Measurements from ENCODE around the gene MRPL4. TPM values are rescaled to one million over a fixed set of nuclear protein-coding genes. Genes with fewer than 3 reads are reported as not detected.
A peak's percentile ranks its signal among the peaks of the same experiment; 100 is the strongest.

The MRPL4 gene
- total RNA-seq, 1 experiment from 2014 or later = 99.3 TPM

DNA sequence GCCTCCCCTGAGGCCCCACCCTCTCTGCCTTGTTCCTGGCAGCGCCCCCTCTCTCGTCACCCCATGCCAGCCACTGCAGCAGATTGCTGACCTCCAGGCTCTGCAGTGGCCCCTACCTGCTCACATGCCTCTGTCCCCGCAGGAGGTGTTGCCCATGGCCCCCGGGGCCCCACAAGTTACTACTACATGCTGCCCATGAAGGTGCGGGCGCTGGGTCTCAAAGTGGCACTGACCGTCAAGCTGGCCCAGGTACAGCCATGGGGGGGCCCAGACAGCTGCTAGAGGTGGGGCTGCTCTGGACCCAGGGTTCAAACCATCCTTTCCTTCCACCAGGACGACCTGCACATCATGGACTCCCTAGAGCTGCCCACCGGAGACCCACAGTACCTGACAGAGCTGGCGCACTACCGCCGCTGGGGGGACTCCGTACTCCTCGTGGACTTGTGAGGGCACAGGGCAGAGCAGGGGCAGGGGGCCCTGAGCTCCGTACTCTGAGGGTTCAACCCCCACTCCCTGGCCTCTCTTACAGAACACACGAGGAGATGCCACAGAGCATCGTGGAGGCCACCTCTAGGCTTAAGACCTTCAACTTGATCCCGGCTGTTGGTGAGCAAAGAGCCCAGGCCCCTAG is 6.2 kb downstream of the MRPL4 start:
- H3K79me2 ChIP-seq (ENCODE audit: insufficient read depth, low read length) = no peaks in the 10 kb centered on the region

More for the DNA sequence above, 6.2 kb downstream of the MRPL4 start:
- Histone ChIP-seq H4K5ac (ENCODE audit: insufficient read length, low read depth, low read length) (no peak overlapping the region), H3K4ac (ENCODE audit: low read depth, low read length) (no peak overlapping the region), H2BK12ac (ENCODE audit: insufficient read length, low read depth, low read length) (no peak overlapping the region), H2AK5ac (ENCODE audit: insufficient read length, low read length) (no peak overlapping the region), H3K4me1 (ENCODE audit: insufficient read depth, low read length) (no peaks in the 10 kb centered on the region; the same call in 1 of the 2 replicates), H3K56ac (ENCODE audit: insufficient read length, low read depth, low read length) (no peak overlapping the region), H3K23me2 (ENCODE audit: insufficient read length, low read depth, low read length, poor library complexity, severe bottlenecking) (no peaks in the 10 kb centered on the region), H4K91ac (ENCODE audit: insufficient read length, low read depth, low read length) (no peak overlapping the region), H2BK15ac (ENCODE audit: low read depth, low read length) (no peak overlapping the region), H2AFZ (ENCODE audit: low read length) (no peak overlapping the region), H3K18ac (ENCODE audit: insufficient read length, low read depth, low read length) (no peak overlapping the region), H2BK120ac (ENCODE audit: low read depth, low read length, poor library complexity, severe bottlenecking) (no peak overlapping the region), H3K9me3 (ENCODE audit: control insufficient read depth, low read depth, low read length) (no peaks in the 10 kb centered on the region), H3K27ac (ENCODE audit: insufficient read length, low read depth, low read length) (no peak overlapping the region), H4K20me1 (ENCODE audit: control insufficient read depth, insufficient read depth, insufficient read length) (peaks cover 4% of the 10 kb centered on the region), H3K23ac (ENCODE audit: insufficient read length, low read depth, low read length) (no peak overlapping the region), H3K14ac (ENCODE audit: insufficient read depth, low read length) (no peak overlapping the region), H3K4me2 (ENCODE audit: insufficient read depth, insufficient read length, low read length) (no peak overlapping the region), H3T11ph (ENCODE audit: low read length) (no peak overlapping the region), H3K79me1 (ENCODE audit: insufficient read depth, low read depth, low read length, poor library complexity, severe bottlenecking) (no peaks in the 10 kb centered on the region), H3K27me3 (ENCODE audit: insufficient read depth, low read length) (no peaks in the 10 kb centered on the region), H3K9ac (ENCODE audit: extremely low read depth, insufficient read length, low read length) (no peak overlapping the region), H4K8ac (replicated peaks; ENCODE audit: insufficient read length, low read depth, low read length) (no peak overlapping the region), H2BK20ac (ENCODE audit: low read depth, low read length, poor library complexity, severe bottlenecking) (no peak overlapping the region), H2BK5ac (ENCODE audit: insufficient read length, low read length) (no peak overlapping the region)
- Mint-ChIP-seq H3K4me1 (0 out of 4 replicates have a peak, but pooled peaks cover 0 to 2% of the 10 kb centered on the region in 2 experiments), H3K9me3 (no peaks in the 10 kb centered on the region; a peak in 1 of 5 replicates), H3K36me3 (ENCODE audit: insufficient read depth in 1 of 3, low read depth in 3 of 3) (peaks cover 29 to 54% (median 49%) of the 10 kb centered on the region in 3 experiments; a peak in 6 of 7 replicates), H3K27me3 (ENCODE audit: low read depth) (no peaks in the 10 kb centered on the region; the same call in none of the 2 replicates), H3K4me3 (no peak overlapping the region), H3K27ac (peak overlapping the region in 1 of 3 experiments; percentile 34; a peak in 1 of 7 replicates)
- no CpG with 5 or more reads among the region's 18 CpGs for WGBS (ENCODE audit: extremely low coverage, insufficient read length, low lambda C conversion rate)
- DNase-seq = no peak
- TF ChIP-seq, protein P1, sequence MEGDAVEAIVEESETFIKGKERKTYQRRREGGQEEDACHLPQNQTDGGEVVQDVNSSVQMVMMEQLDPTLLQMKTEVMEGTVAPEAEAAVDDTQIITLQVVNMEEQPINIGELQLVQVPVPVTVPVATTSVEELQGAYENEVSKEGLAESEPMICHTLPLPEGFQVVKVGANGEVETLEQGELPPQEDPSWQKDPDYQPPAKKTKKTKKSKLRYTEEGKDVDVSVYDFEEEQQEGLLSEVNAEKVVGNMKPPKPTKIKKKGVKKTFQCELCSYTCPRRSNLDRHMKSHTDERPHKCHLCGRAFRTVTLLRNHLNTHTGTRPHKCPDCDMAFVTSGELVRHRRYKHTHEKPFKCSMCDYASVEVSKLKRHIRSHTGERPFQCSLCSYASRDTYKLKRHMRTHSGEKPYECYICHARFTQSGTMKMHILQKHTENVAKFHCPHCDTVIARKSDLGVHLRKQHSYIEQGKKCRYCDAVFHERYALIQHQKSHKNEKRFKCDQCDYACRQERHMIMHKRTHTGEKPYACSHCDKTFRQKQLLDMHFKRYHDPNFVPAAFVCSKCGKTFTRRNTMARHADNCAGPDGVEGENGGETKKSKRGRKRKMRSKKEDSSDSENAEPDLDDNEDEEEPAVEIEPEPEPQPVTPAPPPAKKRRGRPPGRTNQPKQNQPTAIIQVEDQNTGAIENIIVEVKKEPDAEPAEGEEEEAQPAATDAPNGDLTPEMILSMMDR (conservative IDR thresholded peaks at IDR 0.05) = no peak

Data from H9 (cell line).